Measurements from ENCODE around the gene NDUFAF4.

The NDUFAF4 gene

DNA sequence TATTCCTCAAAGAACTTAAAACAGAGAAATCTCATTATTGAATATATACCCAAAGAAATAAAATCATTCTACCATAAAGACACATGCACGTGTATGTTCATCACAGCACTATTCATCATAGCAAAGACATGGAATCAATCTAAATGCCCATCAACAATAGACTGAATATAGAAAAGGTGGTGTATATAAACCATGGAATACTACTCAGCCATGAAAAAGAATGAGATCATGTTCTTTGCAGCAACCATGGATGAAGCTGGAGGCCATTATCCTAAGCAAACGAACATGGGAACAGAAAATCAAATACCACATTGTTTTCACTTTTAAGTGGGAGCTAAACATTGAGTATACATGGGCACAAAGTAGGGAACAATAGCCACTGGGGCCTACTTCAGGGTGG lies 48.1 kb downstream of the NDUFAF4 start:
- no peaks in the 10 kb centered on the region for H3K9me3 ChIP-seq (ENCODE audit: low read length)
- H2AFZ ChIP-seq (ENCODE audit: low read depth, low read length): no peak overlapping the region
- no peaks in the 10 kb centered on the region for H3K4me1 ChIP-seq (ENCODE audit: insufficient read depth, low read length)
- H3K4me3 ChIP-seq (ENCODE audit: low read length): no peak overlapping the region
- H3K36me3 ChIP-seq (ENCODE audit: insufficient read depth, low read length): no peaks in the 10 kb centered on the region
- H3K27me3 ChIP-seq (ENCODE audit: insufficient read depth, low read length): no peaks in the 10 kb centered on the region

GRCh38 chr6:96844530-96844929 lies 53.2 kb downstream of the NDUFAF4 start:
- Histone ChIP-seq H2AFZ (ENCODE audit: low read depth, low read length) (no peak overlapping the region), H3K27me3 (ENCODE audit: insufficient read depth, low read length) (peaks cover 4% of the 10 kb centered on the region), H3K9me3 (ENCODE audit: low read length) (no peaks in the 10 kb centered on the region), H3K4me1 (ENCODE audit: insufficient read depth, low read length) (no peaks in the 10 kb centered on the region), H3K4me3 (ENCODE audit: low read length) (no peak overlapping the region), H3K36me3 (ENCODE audit: insufficient read depth, low read length) (no peaks in the 10 kb centered on the region)

GRCh38 chr6:96841345-96841744 lies 56.3 kb downstream of the NDUFAF4 start:
- Histone ChIP-seq H3K9me3 (ENCODE audit: low read length) (no peaks in the 10 kb centered on the region), H3K4me3 (ENCODE audit: low read length) (no peak overlapping the region), H2AFZ (ENCODE audit: low read depth, low read length) (no peak overlapping the region), H3K4me1 (ENCODE audit: insufficient read depth, low read length) (peaks cover 5% of the 10 kb centered on the region), H3K36me3 (ENCODE audit: insufficient read depth, low read length) (no peaks in the 10 kb centered on the region), H3K27me3 (ENCODE audit: insufficient read depth, low read length) (peaks cover 10% of the 10 kb centered on the region)
